Calu3 (cell line): ENCODE measurements around the gene CARD14. TPM values are rescaled to one million over a fixed set of nuclear protein-coding genes. Genes with fewer than 3 reads are reported as not detected.

ENCODE experiments used
- BruUV-seq: library from RNA; stranded (reverse); fragments of 400-500 nt; replicated peaks from 2 replicates; lab custom pipeline; 2021; lab: Mats Ljungman, UMichigan
- CTCF ChIA-PET: fragments of 300-600 bp; sonication (Branson Sonifier 250); formaldehyde crosslinking; loops from one replicate; lab custom pipeline; 2022; ENCODE audit warnings: antibody characterized with exemption; lab: Charles Lee
- DNase-seq: peaks from one replicate; pipeline ENCODE4 v3.0.0; 2022
- H3K27ac Mint-ChIP-seq: one replicate; pipeline ENCODE4 v1.8.0; 2022; ENCODE audit warnings: mixed read lengths; ENCODE audit not compliant: unreplicated experiment
- H3K27me3 Mint-ChIP-seq: one replicate; pipeline ENCODE4 v1.8.0; 2022; ENCODE audit warnings: mixed read lengths; ENCODE audit not compliant: unreplicated experiment
- H3K36me3 Mint-ChIP-seq: one replicate; pipeline ENCODE4 v1.8.0; 2022; ENCODE audit warnings: mild to moderate bottlenecking, moderate library complexity, mixed read lengths; ENCODE audit not compliant: insufficient read depth, unreplicated experiment
- H3K4me1 Mint-ChIP-seq: one replicate; pipeline ENCODE4 v1.8.0; 2022; ENCODE audit warnings: mild to moderate bottlenecking, low read depth, mixed read lengths; ENCODE audit not compliant: unreplicated experiment
- H3K4me3 Mint-ChIP-seq: one replicate; pipeline ENCODE4 v1.8.0; 2022; ENCODE audit warnings: mild to moderate bottlenecking, low read depth, moderate library complexity, mixed read lengths; ENCODE audit not compliant: unreplicated experiment
- H3K9me3 Mint-ChIP-seq: one replicate; pipeline ENCODE4 v1.8.0; 2022; ENCODE audit warnings: low read depth, mixed read lengths; ENCODE audit not compliant: unreplicated experiment
- CTCF ChIP-seq: fragments of 200-600 bp; IDR thresholded peaks from one replicate; pipeline ENCODE4 v1.8.0; 2022; ENCODE audit warnings: antibody characterized with exemption; ENCODE audit not compliant: unreplicated experiment
- intact Hi-C: fragments of 100-400 bp; cut with micrococcal nuclease; formaldehyde crosslinking; loops from one replicate; pipeline ENCODE4 v1.10.0; 2022; ENCODE audit not compliant: unreplicated experiment
- total RNA-seq: library from RNA; stranded (reverse); gene quantifications from 2 replicates; pipeline ENCODE4 v1.2.3, GENCODE V29; 2022

CARD14 gene
- total RNA-seq, 1 experiment from 2014 or later, result 7.4 TPM

- no peak for TF ChIP-seq CTCF
- peaks cover 14% of the 10 kb centered on the region for H3K27me3 Mint-ChIP-seq
- intact Hi-C loops, result no loop called here
- peaks cover 17% of the 10 kb centered on the region for H3K36me3 Mint-ChIP-seq
- no peak overlapping the region for H3K4me3 Mint-ChIP-seq
- H3K9me3 Mint-ChIP-seq, result no peaks in the 10 kb centered on the region
- no TSS peak for BruUV-seq
- H3K4me1 Mint-ChIP-seq, result peaks cover 19% of the 10 kb centered on the region
- no peak for DNase-seq
- H3K27ac Mint-ChIP-seq, result no peak overlapping the region
- CTCF ChIA-PET, result no interaction called here
Measured at GRCh38 chr17:80223142-80223815, 53.4 kb downstream of the CARD14 start.

- Mint-ChIP-seq H3K9me3 (no peaks in the 10 kb centered on the region), H3K36me3 (peaks cover 11% of the 10 kb centered on the region), H3K27me3 (peaks cover 14% of the 10 kb centered on the region), H3K27ac (no peak overlapping the region), H3K4me1 (peaks cover 14% of the 10 kb centered on the region), H3K4me3 (no peak overlapping the region)
- intact Hi-C loops, result no loop called here
- no peak for DNase-seq
- TF ChIP-seq CTCF, result no peak
- BruUV-seq, result no TSS peak
- CTCF ChIA-PET, result no interaction called here
Measured at GRCh38 chr17:80223838-80224497, 54.1 kb downstream of the CARD14 start.

GRCh38 chr17:80224683-80225082, 54.9 kb downstream of the CARD14 start:
- BruUV-seq, result no TSS peak
- peaks cover 14% of the 10 kb centered on the region for H3K27me3 Mint-ChIP-seq

GRCh38 chr17:80225230-80225629, 55.4 kb downstream of the CARD14 start:
- DNase-seq, result no peak
- Mint-ChIP-seq H3K27ac (no peak overlapping the region), H3K4me3 (no peak overlapping the region), H3K4me1 (peaks cover 6% of the 10 kb centered on the region), H3K9me3 (no peaks in the 10 kb centered on the region), H3K36me3 (no peaks in the 10 kb centered on the region), H3K27me3 (peaks cover 14% of the 10 kb centered on the region)
- BruUV-seq, result no TSS peak
- CTCF ChIA-PET, result interaction anchor here (0.7 kb wide), 1 partner anchor 238 kb away, joined by 4 read pairs; no protein-coding TSS in a partner anchor
- intact Hi-C loops, result no loop called here
- TF ChIP-seq CTCF, result no peak

More at GRCh38 chr17:80224683-80225082, 54.9 kb downstream of the CARD14 start:
- CTCF ChIA-PET, result interaction anchor here (0.7 kb wide), 1 partner anchor 239 kb away, joined by 4 read pairs; no protein-coding TSS in a partner anchor
- DNase-seq, result no peak
- Mint-ChIP-seq H3K4me3 (no peak overlapping the region), H3K27ac (no peak overlapping the region), H3K9me3 (no peaks in the 10 kb centered on the region), H3K4me1 (peaks cover 7% of the 10 kb centered on the region), H3K36me3 (peaks cover 5% of the 10 kb centered on the region)
- intact Hi-C loops, result no loop called here
- no peak for TF ChIP-seq CTCF
